ENCODE data around the gene CARD6. TPM values are rescaled to one million over a fixed set of nuclear protein-coding genes. Genes with fewer than 3 reads are reported as not detected.
A peak's percentile ranks its signal among the peaks of the same experiment; 100 is the strongest.

CARD6 gene
- total and polyA plus RNA-seq, 2 donors from 2014 or later = 3.0 to 17.9 TPM

DNA sequence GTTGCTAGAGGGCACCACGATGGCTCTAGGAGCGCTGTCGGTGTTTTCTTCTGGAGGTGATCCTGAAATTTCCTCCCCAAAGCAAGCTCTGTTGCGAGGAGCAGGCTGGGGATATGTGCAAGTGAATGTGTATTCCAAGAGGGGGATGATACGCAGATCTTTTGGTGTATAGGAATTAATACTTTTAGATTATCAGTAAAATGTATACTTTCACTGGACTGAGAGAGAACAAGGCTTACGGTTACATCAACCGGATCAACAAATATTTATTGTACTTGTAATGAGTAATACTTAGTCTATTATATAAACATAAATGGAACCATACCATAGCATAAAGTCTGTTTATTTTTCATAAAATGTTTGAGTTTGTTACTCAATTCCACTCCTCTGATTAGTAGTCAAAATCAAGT lies 42.4 kb upstream of the CARD6 start:
- TF ChIP-seq, protein P1, sequence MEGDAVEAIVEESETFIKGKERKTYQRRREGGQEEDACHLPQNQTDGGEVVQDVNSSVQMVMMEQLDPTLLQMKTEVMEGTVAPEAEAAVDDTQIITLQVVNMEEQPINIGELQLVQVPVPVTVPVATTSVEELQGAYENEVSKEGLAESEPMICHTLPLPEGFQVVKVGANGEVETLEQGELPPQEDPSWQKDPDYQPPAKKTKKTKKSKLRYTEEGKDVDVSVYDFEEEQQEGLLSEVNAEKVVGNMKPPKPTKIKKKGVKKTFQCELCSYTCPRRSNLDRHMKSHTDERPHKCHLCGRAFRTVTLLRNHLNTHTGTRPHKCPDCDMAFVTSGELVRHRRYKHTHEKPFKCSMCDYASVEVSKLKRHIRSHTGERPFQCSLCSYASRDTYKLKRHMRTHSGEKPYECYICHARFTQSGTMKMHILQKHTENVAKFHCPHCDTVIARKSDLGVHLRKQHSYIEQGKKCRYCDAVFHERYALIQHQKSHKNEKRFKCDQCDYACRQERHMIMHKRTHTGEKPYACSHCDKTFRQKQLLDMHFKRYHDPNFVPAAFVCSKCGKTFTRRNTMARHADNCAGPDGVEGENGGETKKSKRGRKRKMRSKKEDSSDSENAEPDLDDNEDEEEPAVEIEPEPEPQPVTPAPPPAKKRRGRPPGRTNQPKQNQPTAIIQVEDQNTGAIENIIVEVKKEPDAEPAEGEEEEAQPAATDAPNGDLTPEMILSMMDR (IDR thresholded peaks at IDR 0.05; ENCODE audit: borderline replicate concordance, extremely low read depth, insufficient read depth) = peak; percentile 9
- no peak for DNase-seq
- no peak for FAIRE-seq

DNA sequence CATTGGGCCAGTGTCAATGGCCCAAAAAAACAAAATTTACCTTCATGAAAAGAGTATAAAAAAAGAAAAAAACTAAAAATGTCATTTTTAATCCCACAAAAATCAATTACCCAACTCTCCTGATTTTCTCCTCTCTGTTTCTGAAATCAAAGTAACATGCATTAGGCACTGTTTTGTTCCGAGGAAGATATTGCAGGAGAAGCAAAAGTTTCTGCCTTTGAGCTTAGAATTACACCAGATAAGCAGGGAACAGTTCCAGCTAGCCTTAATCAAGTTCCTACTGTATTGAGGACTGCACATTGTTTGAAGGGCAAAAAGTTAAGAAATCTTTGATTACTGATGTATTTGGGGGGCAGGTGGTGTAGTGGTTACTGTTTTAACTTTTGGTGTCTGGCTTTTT lies 41.9 kb upstream of the CARD6 start:
- no peak overlapping the region for H3K27ac ChIP-seq (ENCODE audit: low read depth in 2 of 2, low read length in 2 of 2)

More for the DNA sequence above, 42.4 kb upstream of the CARD6 start:
- H3K9me3 ChIP-seq (ENCODE audit: control insufficient read depth in 2 of 3, insufficient read depth in 1 of 3, low read length in 3 of 3) = no peaks in the 10 kb centered on the region
- no peaks in the 10 kb centered on the region for H3K36me3 ChIP-seq (ENCODE audit: control insufficient read depth in 2 of 3, insufficient read depth in 3 of 3, low read length in 3 of 3)
- H3K4me1 ChIP-seq (ENCODE audit: control insufficient read depth in 2 of 3, insufficient read depth in 2 of 3, low read depth in 1 of 3, low read length in 3 of 3) = peaks cover 0 to 3% (median 0%) of the 10 kb centered on the region in 3 donors
- peak overlapping the region; percentile 87 to 96 (median 95) for H3K4me3 ChIP-seq (ENCODE audit: low read length in 3 of 3)
- H3K27me3 ChIP-seq (ENCODE audit: control insufficient read depth, insufficient read depth, low read length) = no peaks in the 10 kb centered on the region
- H3K27ac ChIP-seq (ENCODE audit: low read depth in 2 of 2, low read length in 2 of 2) = peak overlapping the region; percentile 81 to 95
- intact Hi-C loops (cut with DNase I) = no loop called here
- H3K9ac ChIP-seq (ENCODE audit: low read length in 3 of 3) = peak overlapping the region in 2 of 3 donors; percentile 81 to 88

GRCh38 chr5:40801771-40802562 lies 39.2 kb upstream of the CARD6 start:
- Histone ChIP-seq H3K36me3 (ENCODE audit: control insufficient read depth in 2 of 3, insufficient read depth in 3 of 3, low read length in 3 of 3) (no peaks in the 10 kb centered on the region), H3K27ac (ENCODE audit: low read depth in 2 of 2, low read length in 2 of 2) (no peak overlapping the region), H3K9ac (ENCODE audit: low read length in 3 of 3) (no peak overlapping the region), H3K4me3 (ENCODE audit: low read length in 3 of 3) (no peak overlapping the region), H3K27me3 (ENCODE audit: control insufficient read depth, insufficient read depth, low read length) (no peaks in the 10 kb centered on the region), H3K4me1 (ENCODE audit: control insufficient read depth in 2 of 3, insufficient read depth in 2 of 3, low read depth in 1 of 3, low read length in 3 of 3) (peaks cover 0 to under 1% (median 0%) of the 10 kb centered on the region in 3 donors), H3K9me3 (ENCODE audit: control insufficient read depth in 2 of 3, insufficient read depth in 1 of 3, low read length in 3 of 3) (no peaks in the 10 kb centered on the region)
- FAIRE-seq (no peak), DNase-seq (no peak)
- intact Hi-C loops (cut with DNase I) = no loop called here
- TF ChIP-seq, protein P1 (IDR thresholded peaks at IDR 0.05; ENCODE audit: borderline replicate concordance, extremely low read depth, insufficient read depth) = no peak

More for the DNA sequence above, 41.9 kb upstream of the CARD6 start:
- H3K4me1 ChIP-seq (ENCODE audit: control insufficient read depth in 2 of 3, insufficient read depth in 2 of 3, low read depth in 1 of 3, low read length in 3 of 3) = peaks cover 0 to 3% (median 0%) of the 10 kb centered on the region in 3 donors
- no peaks in the 10 kb centered on the region for H3K9me3 ChIP-seq (ENCODE audit: control insufficient read depth in 2 of 3, insufficient read depth in 1 of 3, low read length in 3 of 3)
- intact Hi-C loops (cut with DNase I) = no loop called here
- FAIRE-seq = no peak
- no peak overlapping the region for H3K4me3 ChIP-seq (ENCODE audit: low read length in 3 of 3)
- no peak for DNase-seq
- TF ChIP-seq, protein P1 (IDR thresholded peaks at IDR 0.05; ENCODE audit: borderline replicate concordance, extremely low read depth, insufficient read depth) = no peak
- no peak overlapping the region for H3K9ac ChIP-seq (ENCODE audit: low read length in 3 of 3)
- no peaks in the 10 kb centered on the region for H3K27me3 ChIP-seq (ENCODE audit: control insufficient read depth, insufficient read depth, low read length)
- no peaks in the 10 kb centered on the region for H3K36me3 ChIP-seq (ENCODE audit: control insufficient read depth in 2 of 3, insufficient read depth in 3 of 3, low read length in 3 of 3)
